HG03064 (cell line): ENCODE measurements around the gene ITPR1.

Source experiments
- ATAC-seq: cut with Tn5 transposase; IDR thresholded peaks from one replicate; pipeline ENCODE4 v1.9.1; 2021; ENCODE audit warnings: low read depth; ENCODE audit not compliant: unreplicated experiment

The ITPR1 gene

GRCh38 chr3:4672725-4673275 is 179.7 kb downstream of the ITPR1 start:
- no peak for ATAC-seq

- no peak for ATAC-seq
Measured at GRCh38 chr3:4674216-4674615, 181.1 kb downstream of the ITPR1 start.

GRCh38 chr3:4675704-4676103 is 182.6 kb downstream of the ITPR1 start:
- no peak for ATAC-seq

GRCh38 chr3:4678320-4678719 is 185.2 kb downstream of the ITPR1 start:
- ATAC-seq, result no peak

GRCh38 chr3:4680227-4680691 is 187.1 kb downstream of the ITPR1 start:
- ATAC-seq, result no peak

GRCh38 chr3:4680871-4681300 is 187.7 kb downstream of the ITPR1 start:
- no peak for ATAC-seq

GRCh38 chr3:4681301-4681700 is 188.2 kb downstream of the ITPR1 start:
- ATAC-seq, result no peak

GRCh38 chr3:4684117-4684516 is 191.0 kb downstream of the ITPR1 start:
- ATAC-seq, result no peak

- no peak for ATAC-seq
Measured at GRCh38 chr3:4684976-4685375, 191.8 kb downstream of the ITPR1 start.

- ATAC-seq, result no peak
Measured at GRCh38 chr3:4685673-4686345, 192.7 kb downstream of the ITPR1 start.

GRCh38 chr3:4686619-4687018 is 193.5 kb downstream of the ITPR1 start:
- no peak for ATAC-seq

- ATAC-seq, result no peak
Measured at GRCh38 chr3:4687167-4687566, 194.0 kb downstream of the ITPR1 start.

- no peak for ATAC-seq
Measured at GRCh38 chr3:4687596-4687995, 194.4 kb downstream of the ITPR1 start.

GRCh38 chr3:4688411-4688810 is 195.3 kb downstream of the ITPR1 start:
- no peak for ATAC-seq

- no peak for ATAC-seq
Measured at GRCh38 chr3:4689021-4689420, 195.9 kb downstream of the ITPR1 start.

- no peak for ATAC-seq
Measured at GRCh38 chr3:4690277-4690676, 197.1 kb downstream of the ITPR1 start.

- no peak for ATAC-seq
Measured at GRCh38 chr3:4693620-4694019, 200.5 kb downstream of the ITPR1 start.

- ATAC-seq, result no peak
Measured at GRCh38 chr3:4695846-4696245, 202.7 kb downstream of the ITPR1 start.

- ATAC-seq, result no peak
Measured at GRCh38 chr3:4696266-4696665, 203.1 kb downstream of the ITPR1 start.

- ATAC-seq, result no peak
Measured at GRCh38 chr3:4698125-4698821, 205.1 kb downstream of the ITPR1 start.

GRCh38 chr3:4703054-4703480 is 209.9 kb downstream of the ITPR1 start:
- no peak for ATAC-seq

- ATAC-seq, result no peak
Measured at GRCh38 chr3:4704552-4704951, 211.4 kb downstream of the ITPR1 start.
